T-cell (primary cell): ENCODE results near the gene GABARAP. TPM values are rescaled to one million over a fixed set of nuclear protein-coding genes. Genes with fewer than 3 reads are reported as not detected.

Source experiments
- ATAC-seq, 4 experiments: fragments of 200-7000 bp in 3 of 4; fragments of 150-1000 bp in 1 of 4; cut with Tn5 transposase; replicated peaks in 1 of 4; 1 replicate in 3 of 4; 2 replicates in 1 of 4; pipeline ENCODE4 v1.10.0; 2021; ENCODE audit warnings: moderate library complexity in 3 of 4, mild to moderate bottlenecking in 2 of 4, moderate number of reproducible peaks in 1 of 4
- CTCF ChIA-PET, 2 donors: fragments of 300-600 bp; sonication (Branson Sonifier 250); formaldehyde crosslinking; loops; one replicate each; lab custom pipeline; 2022; ENCODE audit warnings: antibody characterized with exemption in 2 of 2; lab: Charles Lee
- POLR2A ChIA-PET, 2 donors: fragments of 300-600 bp; sonication (Branson Sonifier 250); formaldehyde crosslinking; loops; one replicate each; lab custom pipeline; 2022; ENCODE audit warnings: antibody characterized with exemption in 2 of 2; lab: Charles Lee
- DNase-seq, 35 experiments: peaks; one replicate each; pipeline versions ENCODE4 v3.0.0 to v3.0.0-alpha.2; 2013 to 2023
- H3K27ac ChIP-seq: one replicate; pipeline ENCODE4 v1.5.1; 2013; ENCODE audit warnings: low read length
- H3K27me3 ChIP-seq, 2 experiments: replicated peaks in 1 of 2; 1 replicate in 1 of 2; 2 replicates in 1 of 2; pipeline versions ENCODE4 v1.6.1 to v1.7.0; 2013; ENCODE audit warnings: low read length in 1 of 2, mixed read lengths in 1 of 2; ENCODE audit not compliant: control insufficient read depth in 2 of 2, insufficient read depth in 2 of 2; ENCODE audit errors: extremely low read depth in 1 of 2
- H3K36me3 ChIP-seq, 2 donors: 1 replicate in 1 of 2; 2 replicates in 1 of 2; pipeline versions ENCODE4 v1.6.1 to v1.7.0; 2013; ENCODE audit warnings: low read length in 1 of 2; ENCODE audit not compliant: control insufficient read depth in 2 of 2, insufficient read depth in 1 of 2; ENCODE audit errors: extremely low read depth in 1 of 2
- H3K4me1 ChIP-seq, 2 experiments: 1 replicate in 1 of 2; 2 replicates in 1 of 2; pipeline versions ENCODE4 v1.6.1 to v1.7.0; 2013; ENCODE audit warnings: low read length in 2 of 2, mixed read lengths in 1 of 2; ENCODE audit not compliant: insufficient read depth in 2 of 2, control insufficient read depth in 1 of 2; ENCODE audit errors: extremely low read depth in 1 of 2
- H3K4me3 ChIP-seq, 2 donors: 1 replicate in 1 of 2; 2 replicates in 1 of 2; pipeline versions ENCODE4 v1.5.1 to v1.7.0; 2013; ENCODE audit warnings: mild to moderate bottlenecking in 2 of 2, low read length in 1 of 2, moderate library complexity in 1 of 2; ENCODE audit not compliant: control insufficient read depth in 1 of 2; ENCODE audit errors: extremely low read depth in 1 of 2
- H3K9me3 ChIP-seq: 2 replicates; pipeline ENCODE4 v1.7.0; 2013
- H3K27ac Mint-ChIP-seq, 2 donors: one replicate each; pipeline ENCODE4 v1.8.0; 2020 to 2021; ENCODE audit warnings: mild to moderate bottlenecking in 2 of 2, mixed read lengths in 2 of 2
- H3K27me3 Mint-ChIP-seq, 2 donors: one replicate each; pipeline ENCODE4 v1.8.0; 2021 to 2022; ENCODE audit warnings: mixed read lengths in 2 of 2
- H3K36me3 Mint-ChIP-seq: one replicate; pipeline ENCODE4 v1.8.0; 2021; ENCODE audit warnings: mixed read lengths
- H3K4me1 Mint-ChIP-seq, 3 donors: one replicate each; pipeline ENCODE4 v1.8.0; 2020 to 2022; ENCODE audit warnings: mixed read lengths in 3 of 3, mild to moderate bottlenecking in 1 of 3
- H3K4me3 Mint-ChIP-seq, 3 donors: one replicate each; pipeline ENCODE4 v1.8.0; 2020 to 2022; ENCODE audit warnings: mild to moderate bottlenecking in 3 of 3, mixed read lengths in 3 of 3, moderate library complexity in 3 of 3
- H3K9me3 Mint-ChIP-seq, 3 donors: one replicate each; pipeline ENCODE4 v1.8.0; 2020 to 2022; ENCODE audit warnings: mixed read lengths in 3 of 3
- WGBS: methylation state at CpG from one replicate; pipeline ENCODE4 v1.1.5; 2013; ENCODE audit warnings: missing lambda C conversion rate; ENCODE audit not compliant: insufficient coverage; 5-methylcytosine and 5-hydroxymethylcytosine counted together
- total RNA-seq, 35 experiments: library from RNA in 6 of 35; stranded (reverse) in 6 of 35; fragments of 120-200 nt in 1 of 35; gene quantifications; one replicate each; pipeline versions ENCODE4 v1.2.1 to v1.2.4 and lab custom pipeline; 2013 to 2026

The GABARAP gene
- total RNA-seq, 5 donors from 2014 or later (not counting 1 experiment from before 2014, with no cell fraction given), result 197 to 278 (median 276) TPM

- Mint-ChIP-seq H3K9me3 (no peaks in the 10 kb centered on the region), H3K36me3 (peaks cover 26% of the 10 kb centered on the region), H3K27me3 (no peaks in the 10 kb centered on the region), H3K4me3 (no peak overlapping the region), H3K27ac (no peak overlapping the region), H3K4me1 (peaks cover 25 to 27% (median 25%) of the 10 kb centered on the region in 3 donors)
- no peak overlapping the region for H3K4me3 ChIP-seq
- H3K4me1 ChIP-seq, result peaks cover 3 to 15% of the 10 kb centered on the region in 2 experiments
- H3K27me3 ChIP-seq, result no peaks in the 10 kb centered on the region
- no peak for DNase-seq
- ATAC-seq, result no peak
- ChIA-PET POLR2A (no interaction called here), CTCF (no interaction called here)
- H3K27ac ChIP-seq, result no peak overlapping the region
- no peaks in the 10 kb centered on the region for H3K9me3 ChIP-seq
- H3K36me3 ChIP-seq, result peaks cover 12 to 63% of the 10 kb centered on the region in 2 donors
- WGBS, result 92% methylated on average over 8 of the region's 14 CpGs
These were observed 13.3 kb downstream of the GABARAP start for GRCh38 chr17:7228920-7229319.

DNA sequence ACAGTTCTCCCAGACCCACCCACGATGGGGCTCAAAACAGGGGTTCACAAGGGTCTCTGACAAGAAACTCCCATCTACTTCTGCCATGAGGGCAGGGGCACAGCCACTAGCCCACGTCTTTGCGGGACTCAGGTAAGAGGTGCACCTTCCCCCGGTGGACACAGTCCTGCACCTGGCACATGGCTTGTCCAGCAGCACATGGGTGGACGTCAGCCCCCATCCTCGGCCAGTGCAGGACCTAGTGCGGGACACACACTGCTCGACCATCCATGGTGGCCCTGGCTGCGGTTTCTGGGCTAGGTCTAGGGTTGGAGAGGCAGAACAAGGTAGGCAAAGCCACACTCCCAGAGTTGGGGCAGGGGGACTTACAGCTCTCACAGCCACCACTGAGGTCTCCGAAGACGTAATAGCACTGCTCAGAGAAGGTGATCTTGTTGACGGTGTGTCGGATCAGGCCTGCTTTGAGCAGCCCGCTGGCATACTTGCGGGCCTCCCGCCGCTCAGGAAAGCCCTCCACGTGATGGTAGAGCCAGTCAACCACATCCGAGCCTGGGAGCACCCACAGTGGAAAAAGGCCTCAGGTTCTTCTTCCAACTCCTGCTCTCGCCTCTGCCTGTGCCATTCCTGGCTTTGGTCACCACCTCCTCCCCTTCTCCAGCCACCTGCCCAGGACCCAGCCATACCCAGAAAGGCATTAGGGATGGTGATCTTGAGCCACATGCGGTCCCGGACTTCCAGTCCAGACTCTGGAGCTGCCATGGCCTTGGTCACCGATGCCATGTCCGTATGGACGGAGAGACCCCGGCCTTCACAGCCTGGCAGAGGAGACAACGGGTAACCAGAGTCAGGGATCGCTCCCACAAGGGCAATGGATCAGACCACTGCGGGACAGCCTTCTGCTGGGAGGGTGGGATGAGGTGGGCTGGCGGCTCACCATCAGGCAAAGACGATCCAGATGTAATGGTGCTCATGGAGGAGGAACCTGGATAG is 15.2 kb downstream of the GABARAP start:
- CTCF ChIA-PET, result no interaction called here
- H3K4me1 Mint-ChIP-seq, result peaks cover 8 to 11% (median 9%) of the 10 kb centered on the region in 3 donors
- ATAC-seq (no peak), DNase-seq (no peak)
- peaks cover 0 to under 1% of the 10 kb centered on the region in 2 experiments for H3K4me1 ChIP-seq
- H3K36me3 Mint-ChIP-seq, result peaks cover 30% of the 10 kb centered on the region
- POLR2A ChIA-PET, result interaction anchor here in 1 of 2 donors (0.6 kb wide), 1 partner anchor 252 kb away, joined by 3 read pairs; no protein-coding TSS in a partner anchor
- H3K36me3 ChIP-seq, result peaks cover 19 to 81% of the 10 kb centered on the region in 2 donors
- H3K9me3 Mint-ChIP-seq, result no peaks in the 10 kb centered on the region
- no peaks in the 10 kb centered on the region for H3K27me3 Mint-ChIP-seq
- no peaks in the 10 kb centered on the region for H3K9me3 ChIP-seq
- H3K27ac Mint-ChIP-seq, result no peak overlapping the region
- no peak overlapping the region for H3K27ac ChIP-seq
- no peaks in the 10 kb centered on the region for H3K27me3 ChIP-seq
- no peak overlapping the region for H3K4me3 ChIP-seq
- no peak overlapping the region for H3K4me3 Mint-ChIP-seq
- WGBS, result 93% methylated on average over 23 of the region's 31 CpGs

DNA sequence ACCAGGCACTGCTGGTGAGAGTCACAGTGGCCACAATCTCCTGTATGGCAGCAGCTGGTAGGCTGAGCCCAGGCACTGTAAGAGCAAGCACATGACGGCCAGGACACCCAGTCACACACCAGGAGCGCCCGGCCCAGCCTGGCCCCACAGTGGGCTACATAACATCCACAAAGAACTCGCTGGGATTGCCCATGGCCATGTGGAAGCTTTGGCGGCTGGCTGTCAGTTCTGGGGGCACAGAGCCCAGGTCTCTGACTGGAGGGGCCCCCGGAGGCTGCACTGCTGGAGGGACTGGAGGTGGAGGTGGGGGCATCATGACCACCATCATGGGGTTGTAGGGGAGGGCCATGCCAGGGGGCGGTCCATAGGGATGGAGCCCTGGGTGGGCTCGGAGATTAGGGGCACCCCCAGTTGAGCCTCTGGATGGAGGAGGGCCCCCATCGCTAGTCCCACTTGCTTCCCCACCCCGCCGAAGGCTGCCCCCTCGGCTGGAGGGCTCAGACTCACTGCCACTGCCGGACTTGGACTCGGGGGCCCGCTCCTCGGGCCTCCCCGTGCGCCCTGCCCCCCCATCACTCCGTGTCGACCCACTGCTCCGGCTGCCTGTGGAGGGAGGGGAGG is 16.4 kb downstream of the GABARAP start:
- WGBS, result 96% methylated on average over 9 of the region's 21 CpGs

DNA sequence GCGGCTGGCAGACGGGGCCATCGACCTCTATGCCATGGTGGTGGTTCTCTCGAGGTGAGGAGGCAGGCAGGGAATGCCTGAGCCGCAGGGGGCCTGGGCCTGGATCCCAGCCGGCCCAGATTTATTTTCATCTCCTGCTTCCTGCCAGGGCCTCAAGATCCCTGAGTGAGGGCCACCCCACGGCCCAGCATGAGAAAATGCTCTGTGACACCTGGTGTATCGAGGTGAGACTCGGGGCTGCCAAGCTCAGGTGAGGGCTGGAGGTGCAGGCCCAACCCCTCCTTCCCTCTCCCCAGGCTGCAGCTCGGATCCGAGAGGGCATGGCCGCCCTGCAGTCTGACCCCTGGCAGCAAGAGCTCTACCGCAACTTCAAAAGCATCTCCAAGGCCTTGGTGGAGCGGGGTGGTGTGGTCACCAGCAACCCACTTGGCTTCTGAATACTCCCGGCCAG is 17.6 kb downstream of the GABARAP start:
- Mint-ChIP-seq H3K4me1 (peaks cover 11 to 19% (median 17%) of the 10 kb centered on the region in 3 donors), H3K27ac (no peak overlapping the region), H3K27me3 (no peaks in the 10 kb centered on the region), H3K4me3 (no peak overlapping the region), H3K36me3 (peaks cover 23% of the 10 kb centered on the region), H3K9me3 (no peaks in the 10 kb centered on the region)
- WGBS, result 88% methylated on average over 13 of the region's 15 CpGs
- H3K4me3 ChIP-seq, result no peak overlapping the region
- no peak overlapping the region for H3K27ac ChIP-seq
- no peak for ATAC-seq
- POLR2A ChIA-PET, result interaction anchor here in 1 of 2 donors (0.7 kb wide), 1 partner anchor 20 kb away, joined by 3 read pairs; no protein-coding TSS in a partner anchor
- no peaks in the 10 kb centered on the region for H3K27me3 ChIP-seq
- CTCF ChIA-PET, result no interaction called here
- H3K9me3 ChIP-seq, result no peaks in the 10 kb centered on the region
- peaks cover 19 to 81% of the 10 kb centered on the region in 2 donors for H3K36me3 ChIP-seq
- DNase-seq, result no peak
- peaks cover 4 to 17% of the 10 kb centered on the region in 2 experiments for H3K4me1 ChIP-seq

More for the DNA sequence above, 16.4 kb downstream of the GABARAP start:
- ATAC-seq (no peak), DNase-seq (no peak)
- POLR2A ChIA-PET, result no interaction called here
- peaks cover 5 to 13% (median 12%) of the 10 kb centered on the region in 3 donors for H3K4me1 Mint-ChIP-seq
- H3K4me3 Mint-ChIP-seq, result no peak overlapping the region
- H3K4me1 ChIP-seq, result peaks cover under 1 to 8% of the 10 kb centered on the region in 2 experiments
- H3K36me3 Mint-ChIP-seq, result peaks cover 27% of the 10 kb centered on the region
- H3K9me3 Mint-ChIP-seq, result no peaks in the 10 kb centered on the region
- peaks cover 19 to 91% of the 10 kb centered on the region in 2 donors for H3K36me3 ChIP-seq
- no peaks in the 10 kb centered on the region for H3K27me3 Mint-ChIP-seq
- H3K27me3 ChIP-seq, result no peaks in the 10 kb centered on the region
- no peaks in the 10 kb centered on the region for H3K9me3 ChIP-seq
- H3K4me3 ChIP-seq, result no peak overlapping the region
- H3K27ac Mint-ChIP-seq, result no peak overlapping the region
- no peak overlapping the region for H3K27ac ChIP-seq
- CTCF ChIA-PET, result no interaction called here

- Histone ChIP-seq H3K36me3 (peaks cover 15 to 75% of the 10 kb centered on the region in 2 donors), H3K27me3 (no peaks in the 10 kb centered on the region), H3K27ac (no peak overlapping the region), H3K4me3 (no peak overlapping the region), H3K9me3 (no peaks in the 10 kb centered on the region), H3K4me1 (peaks cover 9 to 23% of the 10 kb centered on the region in 2 experiments)
- H3K4me3 Mint-ChIP-seq, result no peak overlapping the region
- H3K27me3 Mint-ChIP-seq, result no peaks in the 10 kb centered on the region
- ChIA-PET CTCF (no interaction called here), POLR2A (interaction anchor here in 1 of 2 donors (0.7 kb wide), 1 partner anchor 20 kb away, joined by 3 read pairs; no protein-coding TSS in a partner anchor)
- no peak overlapping the region for H3K27ac Mint-ChIP-seq
- H3K9me3 Mint-ChIP-seq, result no peaks in the 10 kb centered on the region
- H3K4me1 Mint-ChIP-seq, result peaks cover 17 to 24% (median 23%) of the 10 kb centered on the region in 3 donors
- H3K36me3 Mint-ChIP-seq, result peaks cover 18% of the 10 kb centered on the region
- 98% methylated on average over 8 of the region's 10 CpGs for WGBS
- ATAC-seq (no peak), DNase-seq (no peak)
These were observed 18.1 kb downstream of the GABARAP start for GRCh38 chr17:7224110-7224509.

GRCh38 chr17:7223375-7223774 is 18.9 kb downstream of the GABARAP start:
- Histone ChIP-seq H3K9me3 (no peaks in the 10 kb centered on the region), H3K27me3 (no peaks in the 10 kb centered on the region), H3K4me1 (peaks cover 16 to 30% of the 10 kb centered on the region in 2 experiments), H3K36me3 (peaks cover 11 to 68% of the 10 kb centered on the region in 2 donors), H3K4me3 (no peak overlapping the region), H3K27ac (no peak overlapping the region)
- H3K4me1 Mint-ChIP-seq, result peaks cover 25 to 30% (median 30%) of the 10 kb centered on the region in 3 donors
- WGBS, result 91% methylated on average over 4 of the region's 4 CpGs
- H3K27me3 Mint-ChIP-seq, result no peaks in the 10 kb centered on the region
- H3K9me3 Mint-ChIP-seq, result no peaks in the 10 kb centered on the region
- H3K36me3 Mint-ChIP-seq, result peaks cover 16% of the 10 kb centered on the region
- ChIA-PET CTCF (interaction anchor here in 1 of 2 donors (0.6 kb wide), 1 partner anchor 9 kb away, joined by 3 read pairs; no protein-coding TSS in a partner anchor), POLR2A (no interaction called here)
- DNase-seq (no peak), ATAC-seq (no peak)
- no peak overlapping the region for H3K4me3 Mint-ChIP-seq
- no peak overlapping the region for H3K27ac Mint-ChIP-seq
